K562 (cell line): ENCODE results near the gene NRSN2. TPM values are rescaled to one million over a fixed set of nuclear protein-coding genes. Genes with fewer than 3 reads are reported as not detected.
A peak's percentile ranks its signal among the peaks of the same experiment; 100 is the strongest.

ENCODE experiments used
- ARID1B ChIP-seq: fragments of 450-650 bp; IDR thresholded peaks from 2 replicates; pipeline ENCODE4 v1.6.1; 2016; ENCODE audit warnings: antibody characterized with exemption, mild to moderate bottlenecking, inconsistent platforms
- DNMT1 ChIP-seq: fragments of 450-650 bp; IDR thresholded peaks from 2 replicates; pipeline ENCODE4 v1.6.1; 2016; ENCODE audit warnings: antibody characterized with exemption, mild to moderate bottlenecking
- ETV5 ChIP-seq: sonication (generic); formaldehyde crosslinking; IDR thresholded peaks from 2 replicates; pipeline ENCODE4 v1.4.0; 2020; ENCODE audit warnings: low read depth, mild to moderate bottlenecking, missing genetic modification reagents
- FOXM1 ChIP-seq, 2 experiments: fragments of 450-650 bp in 1 of 2; sonication (generic) in 1 of 2; formaldehyde crosslinking in 1 of 2; IDR thresholded peaks; 2 replicates each; pipeline versions ENCODE4 v1.6.1 to v1.9.0; 2017 to 2022; ENCODE audit warnings: low read depth in 2 of 2, mild to moderate bottlenecking in 2 of 2, missing genetic modification reagents in 1 of 2, moderate library complexity in 1 of 2
- HIVEP1 ChIP-seq: fragments of 250-450 bp; sonication (Bioruptor Pico); IDR thresholded peaks from 2 replicates; pipeline ENCODE4 v1.4.0; 2020; ENCODE audit warnings: mild to moderate bottlenecking
- HLTF ChIP-seq: fragments of 450-650 bp; IDR thresholded peaks from 2 replicates; pipeline ENCODE4 v1.6.1; 2016
- HNRNPLL ChIP-seq: fragments of 200-400 bp; formaldehyde crosslinking; IDR thresholded peaks from 2 replicates; pipeline ENCODE4 v1.6.1; 2017; ENCODE audit warnings: low read length, low read depth, mild to moderate bottlenecking; ENCODE audit not compliant: poor library complexity, severe bottlenecking
- JUND ChIP-seq, 2 experiments: IDR thresholded peaks; 2 replicates in 1 of 2; 3 replicates in 1 of 2; pipeline ENCODE4 v1.6.1; 2011; ENCODE audit warnings: borderline replicate concordance in 2 of 2, low read depth in 2 of 2, low read length in 2 of 2, improper control_type of control experiment in 1 of 2, missing biosample characterization in 1 of 2, missing genetic modification characterization in 1 of 2, missing genetic modification reagents in 1 of 2
- KHSRP ChIP-seq: fragments of 450-650 bp; IDR thresholded peaks from 2 replicates; pipeline ENCODE4 v1.6.1; 2017
- KLF1 ChIP-seq: fragments of 450-650 bp; IDR thresholded peaks from 2 replicates; pipeline ENCODE4 v1.6.1; 2016; ENCODE audit warnings: missing genetic modification characterization, missing compliant biosample characterization
- MAZ ChIP-seq, 2 experiments: fragments of 450-650 bp in 1 of 2; sonication (generic) in 1 of 2; formaldehyde crosslinking; IDR thresholded peaks in 1 of 2; conservative IDR thresholded peaks in 1 of 2; 2 replicates each; pipeline versions ENCODE4 v1.4.0 to v1.5.0; 2020; ENCODE audit warnings: mild to moderate bottlenecking in 1 of 2, missing genetic modification reagents in 1 of 2
- MBD1 ChIP-seq: fragments of 250-450 bp; sonication (Bioruptor Pico); IDR thresholded peaks from 2 replicates; pipeline ENCODE4 v1.8.0; 2022; ENCODE audit warnings: inconsistent platforms
- MYBL2 ChIP-seq, 2 experiments: fragments of 450-650 bp in 1 of 2; sonication (generic) in 1 of 2; formaldehyde crosslinking in 1 of 2; IDR thresholded peaks; 2 replicates each; pipeline versions ENCODE4 v1.6.1 to v1.8.1; 2017 to 2022; ENCODE audit warnings: borderline replicate concordance in 1 of 2, inconsistent platforms in 1 of 2, low read depth in 1 of 2, mild to moderate bottlenecking in 1 of 2, missing genetic modification reagents in 1 of 2, moderate library complexity in 1 of 2
- NFXL1 ChIP-seq: fragments of 450-650 bp; formaldehyde crosslinking; IDR thresholded peaks from 2 replicates; pipeline ENCODE4 v1.4.0; 2021; ENCODE audit warnings: mild to moderate bottlenecking
- PML ChIP-seq: IDR thresholded peaks from 2 replicates; pipeline ENCODE4 v1.6.1; 2012; ENCODE audit warnings: low read length, inconsistent platforms
- PTBP1 ChIP-seq: fragments of 200-400 bp; formaldehyde crosslinking; IDR thresholded peaks from 2 replicates; pipeline ENCODE4 v1.6.1; 2017; ENCODE audit warnings: low read depth, low read length
- RBM39 ChIP-seq: fragments of 200-400 bp; formaldehyde crosslinking; optimal IDR thresholded peaks from 2 replicates; pipeline ENCODE3; 2018; ENCODE audit warnings: low read depth, low read length
- ZFP36 ChIP-seq: fragments of 150-350 bp; IDR thresholded peaks from 2 replicates; pipeline ENCODE4 v1.6.1; 2018; ENCODE audit warnings: low read length, low read depth; ENCODE audit not compliant: partially characterized antibody
- ZNF395 ChIP-seq: fragments of 200-800 bp; sonication (Bioruptor generic); IDR thresholded peaks from 2 replicates; pipeline ENCODE4 v1.6.1; 2017; ENCODE audit warnings: missing genetic modification characterization, missing compliant biosample characterization
- ZNF444 ChIP-seq: fragments of 250-450 bp; sonication (Bioruptor Pico); IDR thresholded peaks from 2 replicates; pipeline ENCODE4 v1.4.0; 2020; ENCODE audit warnings: mild to moderate bottlenecking, moderate library complexity
- ZNF75A ChIP-seq: fragments of 450-650 bp; formaldehyde crosslinking; IDR thresholded peaks from 2 replicates; pipeline ENCODE4 v1.4.0; 2020; ENCODE audit warnings: mild to moderate bottlenecking
- polyA plus RNA-seq, 8 experiments: library from polyadenylated mRNA; depleted of rRNA in 4 of 8; stranded (reverse) in 5 of 8; unstranded in 3 of 8; fragments of >200 nt; fragmentation: Nextera tagmentation in 2 of 8; fragmentation: Illumina TruSeq in 1 of 8; extraction: Ambion mirVana in 2 of 8; extraction: Trizol in 1 of 8; gene quantifications; 2 replicates each; pipeline versions ENCODE4 v1.2.1 to v1.2.3, GENCODE V29; 2011 to 2014; ENCODE audit warnings: inconsistent platforms in 1 of 8, missing spikeins in 1 of 8
- total RNA-seq, 7 experiments: library from RNA; depleted of rRNA in 6 of 7; stranded (reverse); fragments of >200 nt in 6 of 7; fragmentation: Illumina TruSeq in 2 of 7; extraction: Trizol in 2 of 7; gene quantifications; 2 replicates each; pipeline versions ENCODE4 v1.2.1 to v1.2.3, GENCODE V29; 2011 to 2021; ENCODE audit warnings: low replicate concordance in 1 of 7

Gene NRSN2
- total and polyA plus RNA-seq, 9 of the 15 experiments (the other 6 are each of a cell fraction or from before 2014, with no cell fraction given): 7.5 to 29.7 (median 11.1) TPM

GRCh38 chr20:362271-363254 lies 15.7 kb downstream of the NRSN2 start (continued):
- TF ChIP-seq ARID1B (no peak; the same call in none of the 2 replicates), FOXM1 (IDR thresholded peaks at IDR 0.05; ENCODE audit: low read depth) (no peak), FOXM1 (CRISPR knock-in tag; IDR thresholded peaks at IDR 0.05; ENCODE audit: low read depth) (no peak), KLF1 (tag) (no peak), HNRNPLL (no peak), KHSRP (no peak), NFXL1 (CRISPR knock-in tag) (0 out of 2 replicates have a peak, but pooled peaks have one; percentile 68), HIVEP1 (peak; percentile 84; the same call in 1 of the 2 replicates), RBM39 (no peak), MAZ (CRISPR knock-in tag; conservative IDR thresholded peaks at IDR 0.05 in 1 of 2, IDR thresholded peaks at IDR 0.05 in 1 of 2) (0 out of 4 replicates have a peak, but pooled peaks of 1 of the 2 experiments have one; percentile 42), MYBL2 (IDR thresholded peaks at IDR 0.05; ENCODE audit: low read depth) (no peak), MYBL2 (CRISPR knock-in tag; IDR thresholded peaks at IDR 0.05; ENCODE audit: borderline replicate concordance) (no peak), HLTF (no peak), DNMT1 (no peak), ZNF444 (no peak), ZNF75A (CRISPR knock-in tag) (no peak), PML (no peak), ZNF395 (peak; percentile 73), ZFP36 (no peak), PTBP1 (no peak), JUND (IDR thresholded peaks at IDR 0.05; ENCODE audit: borderline replicate concordance, low read depth, low read length) (peak; percentile 42), JUND (tag; IDR thresholded peaks at IDR 0.05; ENCODE audit: borderline replicate concordance, low read depth, low read length) (peak; percentile 64; the same call in 1 of the 3 replicates), MBD1 (CRISPR knock-in tag) (no peak), ETV5 (CRISPR knock-in tag) (peak; percentile 98)
